HEK293T (cell line): ENCODE measurements around the gene XIRP1.

Experiments used
- CTCF ChIA-PET: fragments of 350-600 bp; formaldehyde crosslinking; extraction: SDS; loops from one replicate; lab custom pipeline; 2021; ENCODE audit warnings: antibody characterized with exemption, inconsistent platforms; lab: Yijun Ruan, JAX
- POLR2A ChIA-PET: fragments of 350-600 bp; formaldehyde crosslinking; extraction: SDS; loops from one replicate; lab custom pipeline; 2020; ENCODE audit warnings: antibody characterized with exemption, inconsistent platforms; lab: Yijun Ruan, JAX
- DNase-seq: peaks from one replicate; pipeline ENCODE4 v3.0.0; 2012; ENCODE audit warnings: mixed read lengths; ENCODE audit errors: extremely low spot score
- ARNT ChIP-seq: fragments of 450-650 bp; IDR thresholded peaks from 2 replicates; pipeline ENCODE4 v1.6.1; 2017; ENCODE audit warnings: mild to moderate bottlenecking
- BHLHE40 ChIP-seq: fragments of 450-650 bp; IDR thresholded peaks from 2 replicates; pipeline ENCODE4 v1.6.1; 2016; ENCODE audit warnings: mild to moderate bottlenecking, moderate library complexity, borderline replicate concordance
- CTBP1 ChIP-seq: fragments of 450-650 bp; IDR thresholded peaks from 2 replicates; pipeline ENCODE4 v1.6.1; 2016; ENCODE audit warnings: borderline replicate concordance
- ELF4 ChIP-seq: fragments of 450-650 bp; IDR thresholded peaks from 2 replicates; pipeline ENCODE4 v1.6.1; 2017; ENCODE audit warnings: antibody characterized with exemption
- FOXA1 ChIP-seq: fragments of 450-650 bp; IDR thresholded peaks from 2 replicates; pipeline ENCODE4 v1.6.1; 2016; ENCODE audit warnings: mild to moderate bottlenecking
- FOXK2 ChIP-seq: fragments of 450-650 bp; IDR thresholded peaks from 2 replicates; pipeline ENCODE4 v1.6.1; 2016; ENCODE audit warnings: mild to moderate bottlenecking
- HDGF ChIP-seq: fragments of 450-650 bp; IDR thresholded peaks from 2 replicates; pipeline ENCODE4 v1.6.1; 2017; ENCODE audit warnings: antibody characterized with exemption, borderline replicate concordance
- L3MBTL2 ChIP-seq: fragments of 450-650 bp; conservative IDR thresholded peaks from 2 replicates; pipeline ENCODE4 v1.6.1; 2016; ENCODE audit warnings: mild to moderate bottlenecking
- LEF1 ChIP-seq: fragments of 450-650 bp; IDR thresholded peaks from 2 replicates; pipeline ENCODE4 v1.6.1; 2017; ENCODE audit warnings: mild to moderate bottlenecking, borderline replicate concordance
- NFRKB ChIP-seq: fragments of 450-650 bp; IDR thresholded peaks from 2 replicates; pipeline ENCODE4 v1.6.1; 2016; ENCODE audit warnings: mild to moderate bottlenecking, moderate library complexity
- SP1 ChIP-seq: fragments of 450-650 bp; IDR thresholded peaks from 2 replicates; pipeline ENCODE4 v1.6.1; 2017
- SUZ12 ChIP-seq: fragments of 450-650 bp; IDR thresholded peaks from 2 replicates; pipeline ENCODE4 v1.6.1; 2016; ENCODE audit warnings: mild to moderate bottlenecking
- TARDBP ChIP-seq: fragments of 450-650 bp; IDR thresholded peaks from 2 replicates; pipeline ENCODE4 v1.6.1; 2016
- ZNF384 ChIP-seq: fragments of 450-650 bp; IDR thresholded peaks from 2 replicates; pipeline ENCODE4 v1.6.1; 2016
- TF ChIP-seq, protein P1 (sequence below): fragments of 450-650 bp; IDR thresholded peaks from 2 replicates; pipeline ENCODE4 v1.6.1; 2016

Gene XIRP1

DNA sequence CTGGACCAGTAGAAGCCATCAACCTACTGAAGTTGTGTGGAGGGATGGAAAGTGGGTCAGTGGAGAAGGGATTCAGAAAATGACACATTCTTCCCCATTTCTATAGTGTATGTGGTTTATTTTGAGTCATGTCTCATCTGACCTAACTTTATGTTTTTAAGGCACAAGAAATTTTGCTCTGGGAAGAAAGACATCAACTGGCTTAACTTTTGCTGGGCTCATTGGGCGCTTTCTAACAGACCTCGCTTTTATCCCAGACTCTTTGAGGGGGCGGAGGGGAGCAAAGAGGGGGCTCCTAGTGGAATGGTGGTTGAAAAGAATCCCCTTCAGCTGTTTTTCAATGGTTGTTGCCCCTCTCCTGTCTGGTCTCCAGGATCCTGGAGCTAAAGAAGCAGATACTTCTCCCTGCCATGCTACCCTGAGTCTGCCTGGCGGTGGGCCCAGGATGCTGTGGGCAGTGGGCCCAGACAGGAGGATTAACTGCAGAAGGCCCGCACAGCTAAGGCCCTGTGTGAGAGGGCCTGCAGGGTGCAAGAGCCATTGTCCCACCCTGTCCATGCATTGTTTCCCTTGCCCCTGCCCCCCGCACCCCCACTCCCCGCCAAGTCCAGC is 53.5 kb downstream of the XIRP1 start:
- CTCF ChIA-PET, result interaction anchor here (1.7 kb wide), 1 partner anchor 149 kb away, joined by 6 read pairs; no protein-coding TSS in a partner anchor
- DNase-seq, result no peak

DNA sequence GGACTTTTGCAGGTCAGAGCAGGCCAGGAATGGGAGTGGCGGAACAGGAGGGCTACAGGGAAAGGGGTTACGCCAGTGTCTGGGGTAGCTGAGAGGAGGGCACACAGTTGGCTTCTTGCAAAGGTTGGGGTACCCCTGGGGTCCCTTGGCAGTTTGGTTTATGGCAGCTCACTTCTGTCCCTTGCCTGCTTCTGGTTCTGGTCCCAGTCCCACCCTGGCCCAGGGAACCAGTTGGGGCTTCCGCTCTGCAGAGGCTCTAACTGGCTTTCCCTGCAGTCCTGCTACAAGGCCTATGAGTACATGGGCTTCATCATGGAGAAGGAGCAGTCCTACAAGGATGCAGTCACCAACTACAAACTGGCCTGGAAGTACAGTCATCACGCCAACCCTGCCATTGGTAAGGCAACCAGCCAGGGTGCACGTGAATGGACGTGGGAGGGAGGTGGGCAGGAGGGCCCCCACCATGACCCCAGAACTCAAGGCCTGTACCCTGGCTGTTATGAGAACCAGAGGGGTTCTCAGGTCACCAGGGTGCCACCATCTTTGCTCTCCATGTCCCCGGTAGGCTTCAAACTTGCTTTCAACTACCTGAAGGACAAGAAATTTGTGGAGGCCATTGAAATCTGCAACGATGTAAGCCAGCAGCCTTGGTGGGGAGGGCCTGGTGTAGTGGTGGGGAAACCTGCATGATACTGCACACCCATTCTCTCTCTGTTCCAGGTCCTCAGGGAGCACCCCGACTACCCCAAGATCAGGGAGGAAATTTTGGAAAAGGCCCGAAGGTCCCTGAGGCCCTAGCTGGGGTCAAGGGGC is 54.2 kb downstream of the XIRP1 start:
- TF ChIP-seq CTBP1 (no peak), LEF1 (no peak), ZNF384 (no peak), TARDBP (no peak), SUZ12 (no peak), FOXA1 (no peak), ELF4 (no peak)
- TF ChIP-seq, protein P1, sequence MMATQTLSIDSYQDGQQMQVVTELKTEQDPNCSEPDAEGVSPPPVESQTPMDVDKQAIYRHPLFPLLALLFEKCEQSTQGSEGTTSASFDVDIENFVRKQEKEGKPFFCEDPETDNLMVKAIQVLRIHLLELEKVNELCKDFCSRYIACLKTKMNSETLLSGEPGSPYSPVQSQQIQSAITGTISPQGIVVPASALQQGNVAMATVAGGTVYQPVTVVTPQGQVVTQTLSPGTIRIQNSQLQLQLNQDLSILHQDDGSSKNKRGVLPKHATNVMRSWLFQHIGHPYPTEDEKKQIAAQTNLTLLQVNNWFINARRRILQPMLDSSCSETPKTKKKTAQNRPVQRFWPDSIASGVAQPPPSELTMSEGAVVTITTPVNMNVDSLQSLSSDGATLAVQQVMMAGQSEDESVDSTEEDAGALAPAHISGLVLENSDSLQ, result no peak
- no peak for DNase-seq
- CTCF ChIA-PET, result interaction anchor here (1.7 kb wide), 1 partner anchor 150 kb away, joined by 6 read pairs; no protein-coding TSS in a partner anchor
- POLR2A ChIA-PET, result no interaction called here

More for the DNA sequence above, 53.5 kb downstream of the XIRP1 start:
- POLR2A ChIA-PET, result no interaction called here
- TF ChIP-seq BHLHE40 (no peak), CTBP1 (no peak), ZNF384 (no peak), HDGF (no peak), TARDBP (no peak), SP1 (no peak), ELF4 (no peak), FOXK2 (no peak), LEF1 (no peak)
- TF ChIP-seq, protein P1, result no peak

DNA sequence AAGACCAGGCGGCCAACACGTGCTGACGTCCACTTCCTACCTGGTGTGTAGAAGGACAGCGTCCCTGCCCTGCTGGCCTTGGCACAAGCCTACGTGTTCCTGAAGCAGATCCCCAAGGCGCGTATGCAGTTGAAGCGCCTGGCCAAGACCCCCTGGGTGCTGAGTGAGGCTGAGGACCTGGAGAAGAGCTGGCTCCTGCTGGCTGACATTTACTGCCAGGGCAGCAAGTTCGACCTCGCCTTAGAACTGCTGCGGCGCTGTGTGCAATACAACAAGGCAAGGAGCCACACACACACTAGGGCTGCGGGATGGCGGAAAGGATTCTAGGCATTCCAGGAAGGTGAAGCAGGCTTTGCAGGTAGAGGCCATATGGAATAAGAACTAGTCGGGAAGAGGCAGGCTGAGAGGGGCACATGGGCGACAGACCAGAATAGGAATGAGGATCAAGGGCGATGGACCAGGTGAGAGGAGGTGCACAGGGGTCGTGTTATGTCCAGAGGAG is 54.9 kb downstream of the XIRP1 start:
- no peak for TF ChIP-seq ARNT
- CTCF ChIA-PET, result interaction anchor here (1.7 kb wide), 1 partner anchor 151 kb away, joined by 6 read pairs; no protein-coding TSS in a partner anchor
- no peak for DNase-seq
- POLR2A ChIA-PET, result no interaction called here

DNA sequence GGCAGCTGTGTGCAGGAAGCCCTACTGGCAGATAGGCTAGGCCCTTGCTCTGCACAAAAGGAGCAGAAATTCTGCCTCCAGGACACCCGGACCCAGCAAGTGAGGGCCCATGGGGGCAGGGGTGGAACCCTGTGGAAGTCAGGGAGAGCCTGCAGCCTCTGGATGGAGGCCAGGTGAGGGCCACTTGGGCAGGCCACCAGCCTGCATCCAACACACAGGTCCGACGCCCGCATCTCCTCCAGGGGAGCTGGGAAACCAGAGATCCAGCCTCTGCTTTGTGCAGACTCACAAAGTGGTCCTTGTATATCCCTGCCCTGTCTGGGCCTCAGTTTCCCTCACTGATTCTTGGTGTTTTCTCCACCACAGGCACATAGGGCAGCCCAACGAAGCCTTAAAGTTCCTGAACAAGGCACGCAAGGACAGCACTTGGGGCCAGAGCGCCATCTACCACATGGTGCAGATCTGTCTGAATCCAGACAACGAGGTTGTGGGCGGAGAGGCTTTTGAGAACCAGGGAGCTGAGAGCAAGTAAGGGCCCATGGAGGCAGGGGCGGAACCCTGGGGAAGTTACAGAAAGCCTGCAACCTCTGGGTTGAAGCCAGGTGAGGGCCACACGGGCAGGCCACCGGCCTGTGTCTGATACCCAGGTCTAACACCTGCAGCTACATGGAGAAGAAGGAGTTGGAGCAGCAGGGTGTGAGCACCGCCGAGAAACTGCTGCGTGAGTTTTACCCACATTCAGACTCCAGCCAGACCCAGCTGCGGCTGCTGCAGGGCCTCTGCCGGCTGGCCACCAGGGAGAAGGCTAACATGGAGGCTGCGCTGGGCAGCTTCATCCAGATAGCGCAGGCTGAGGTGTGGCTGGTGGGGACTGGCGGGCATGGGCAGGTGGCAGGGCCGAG is 55.6 kb downstream of the XIRP1 start:
- POLR2A ChIA-PET, result no interaction called here
- CTCF ChIA-PET, result no interaction called here

DNA sequence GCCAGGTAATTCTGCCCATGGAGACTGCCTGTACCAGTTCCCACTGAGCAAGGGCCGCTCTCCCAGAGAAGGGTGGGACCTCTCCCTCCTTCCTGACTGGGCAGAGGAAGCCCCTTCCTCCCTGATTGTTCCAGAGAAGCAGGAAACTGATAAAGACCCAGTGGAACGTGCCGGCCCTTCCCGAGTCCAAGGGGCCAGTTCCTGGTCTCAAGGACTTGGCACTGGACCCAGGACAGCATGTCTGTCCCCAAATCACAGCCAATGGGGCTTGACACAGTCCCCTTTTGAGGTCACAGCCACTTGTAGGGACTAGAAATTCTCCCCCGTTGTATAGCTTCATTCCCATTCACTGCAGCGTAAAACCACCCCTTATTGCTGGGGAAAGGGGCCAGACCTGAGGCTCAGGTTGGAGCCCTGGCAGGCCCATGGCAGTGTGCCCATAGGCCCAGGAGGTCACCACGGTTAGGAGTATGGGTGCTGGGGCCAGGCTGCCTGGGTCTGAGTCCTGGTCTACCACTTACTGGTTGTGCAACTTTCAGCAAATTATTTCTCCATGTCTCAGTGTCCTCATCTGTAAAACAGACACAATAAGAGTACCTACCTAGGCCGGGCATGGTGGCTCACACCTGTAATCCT is 57.1 kb downstream of the XIRP1 start:
- no peak for DNase-seq
- ChIA-PET POLR2A (no interaction called here), CTCF (no interaction called here)
- no peak for TF ChIP-seq SP1
- TF ChIP-seq NFRKB, result no peak
- TF ChIP-seq, protein P1, result no peak

More for the DNA sequence above, 55.6 kb downstream of the XIRP1 start:
- TF ChIP-seq HDGF (no peak), SUZ12 (no peak), SP1 (no peak), L3MBTL2 (no peak), TARDBP (no peak), ELF4 (no peak), ZNF384 (no peak), BHLHE40 (no peak), CTBP1 (no peak), ARNT (no peak)
- TF ChIP-seq, protein P1, result no peak
- no peak for DNase-seq
